Measurements from ENCODE around the gene SIX1. TPM values are rescaled to one million over a fixed set of nuclear protein-coding genes. Genes with fewer than 3 reads are reported as not detected.

Gene SIX1
- total RNA-seq, 1 donor from 2014 or later, result 3.7 TPM

DNA sequence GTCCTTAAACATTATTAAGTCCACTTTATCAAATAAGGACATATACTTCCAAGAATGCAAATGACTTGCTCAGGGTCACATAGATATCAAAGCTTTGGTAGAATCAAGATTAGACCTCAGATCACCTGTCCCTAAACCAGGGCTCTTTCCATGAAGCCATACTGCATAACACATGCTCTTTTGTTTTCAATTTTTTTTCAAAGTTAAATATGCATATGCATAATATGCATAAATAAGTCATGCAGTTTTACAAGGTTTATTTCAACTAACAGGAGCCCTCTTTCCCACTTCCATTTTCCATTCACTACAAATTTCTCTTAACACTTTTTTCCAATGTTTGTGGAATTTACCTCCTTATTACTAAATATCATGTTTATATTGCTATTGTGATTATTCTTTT, 53.1 kb downstream of the SIX1 start:
- DNase-seq (ENCODE audit: extremely low spot score in 2 of 2), result no peak
- Histone ChIP-seq H3K4me1 (no peaks in the 10 kb centered on the region), H3K27me3 (no peaks in the 10 kb centered on the region), H3K27ac (no peak overlapping the region), H3K9me3 (no peaks in the 10 kb centered on the region), H3K36me3 (no peaks in the 10 kb centered on the region), H3K4me3 (no peak overlapping the region)
- intact Hi-C loops (cut with DNase I), result no loop called here
- TF ChIP-seq POLR2A (IDR thresholded peaks at IDR 0.05), result no peak
- TF ChIP-seq, protein P1, sequence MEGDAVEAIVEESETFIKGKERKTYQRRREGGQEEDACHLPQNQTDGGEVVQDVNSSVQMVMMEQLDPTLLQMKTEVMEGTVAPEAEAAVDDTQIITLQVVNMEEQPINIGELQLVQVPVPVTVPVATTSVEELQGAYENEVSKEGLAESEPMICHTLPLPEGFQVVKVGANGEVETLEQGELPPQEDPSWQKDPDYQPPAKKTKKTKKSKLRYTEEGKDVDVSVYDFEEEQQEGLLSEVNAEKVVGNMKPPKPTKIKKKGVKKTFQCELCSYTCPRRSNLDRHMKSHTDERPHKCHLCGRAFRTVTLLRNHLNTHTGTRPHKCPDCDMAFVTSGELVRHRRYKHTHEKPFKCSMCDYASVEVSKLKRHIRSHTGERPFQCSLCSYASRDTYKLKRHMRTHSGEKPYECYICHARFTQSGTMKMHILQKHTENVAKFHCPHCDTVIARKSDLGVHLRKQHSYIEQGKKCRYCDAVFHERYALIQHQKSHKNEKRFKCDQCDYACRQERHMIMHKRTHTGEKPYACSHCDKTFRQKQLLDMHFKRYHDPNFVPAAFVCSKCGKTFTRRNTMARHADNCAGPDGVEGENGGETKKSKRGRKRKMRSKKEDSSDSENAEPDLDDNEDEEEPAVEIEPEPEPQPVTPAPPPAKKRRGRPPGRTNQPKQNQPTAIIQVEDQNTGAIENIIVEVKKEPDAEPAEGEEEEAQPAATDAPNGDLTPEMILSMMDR (IDR thresholded peaks at IDR 0.05), result no peak
- TF ChIP-seq POLR2AphosphoS5 (IDR thresholded peaks at IDR 0.05; ENCODE audit: insufficient read depth in 1 of 2, low read depth in 1 of 2), result no peak

DNA sequence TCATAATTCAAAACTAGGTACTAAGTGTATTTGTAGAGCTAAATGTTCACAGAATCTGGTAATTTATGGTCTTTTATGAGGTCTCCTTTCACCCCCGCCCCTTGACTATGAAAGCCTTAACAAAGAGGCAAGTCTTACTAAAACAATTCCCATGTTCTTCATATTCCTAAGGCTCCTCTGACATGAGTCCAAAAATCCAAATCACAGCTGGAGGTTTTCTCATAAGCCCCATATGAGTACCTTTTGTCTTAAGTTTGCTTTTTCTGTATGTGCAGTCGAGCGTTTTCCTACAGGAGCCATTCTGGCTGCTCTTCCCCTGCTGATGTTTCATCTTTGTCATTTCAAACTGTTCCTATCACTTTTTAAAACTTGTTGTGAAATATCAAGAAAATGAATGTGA, 55.2 kb downstream of the SIX1 start:
- H3K9me3 ChIP-seq, result no peaks in the 10 kb centered on the region
- intact Hi-C loops (cut with DNase I), result no loop called here
- H3K36me3 ChIP-seq, result no peaks in the 10 kb centered on the region
- no peak for DNase-seq (ENCODE audit: extremely low spot score in 2 of 2)
- no peak overlapping the region for H3K4me3 ChIP-seq
- TF ChIP-seq POLR2A (IDR thresholded peaks at IDR 0.05) (no peak), POLR2AphosphoS5 (IDR thresholded peaks at IDR 0.05; ENCODE audit: insufficient read depth in 1 of 2, low read depth in 1 of 2) (no peak)
- TF ChIP-seq, protein P1 (IDR thresholded peaks at IDR 0.05), result no peak
- H3K27me3 ChIP-seq, result no peaks in the 10 kb centered on the region
- H3K27ac ChIP-seq, result no peak overlapping the region
- no peaks in the 10 kb centered on the region for H3K4me1 ChIP-seq

Other genes starting within 250 kb of the SIX1 start
- gene C14orf39, start 163.4 kb downstream of the SIX1 start, total RNA-seq, result not detected
- not detected for gene SIX6, start 140.3 kb downstream of the SIX1 start, total RNA-seq
- 1.5 TPM for gene SIX4, start 74.9 kb upstream of the SIX1 start, total RNA-seq
- 38.1 TPM for gene MNAT1, start 85.3 kb upstream of the SIX1 start, total RNA-seq

Data from vagina (tissue), 2 donors.